ENCODE data around the gene FOXK1. TPM values are rescaled to one million over a fixed set of nuclear protein-coding genes. Genes with fewer than 3 reads are reported as not detected.
A peak's percentile ranks its signal among the peaks of the same experiment; 100 is the strongest.

FOXK1 gene
- total and polyA plus RNA-seq, 2 of the 13 experiments (the other 11 are each of a cell fraction or from before 2014, with no cell fraction given) = 4.6 to 8.8 TPM

GRCh38 chr7:4683884-4684565 is 1.9 kb downstream of the FOXK1 start (continued):
- TF ChIP-seq ZNF142 (CRISPR knock-in tag; IDR thresholded peaks at IDR 0.05) (no peak), LCORL (IDR thresholded peaks at IDR 0.05) (no peak), LCORL (CRISPR knock-in tag; IDR thresholded peaks at IDR 0.05) (peak; percentile 27; the same call in 1 of the 2 replicates), NR3C1 (CRISPR knock-in tag; IDR thresholded peaks at IDR 0.05) (no peak), KDM5B (CRISPR knock-in tag; IDR thresholded peaks at IDR 0.05; ENCODE audit: borderline replicate concordance) (0 out of 2 replicates have a peak, but pooled peaks have one; percentile 43), ZNF75D (CRISPR knock-in tag; IDR thresholded peaks at IDR 0.05; ENCODE audit: borderline replicate concordance) (no peak), FOXA1 (IDR thresholded peaks at IDR 0.05) (no peak), FOXA1 (CRISPR knock-in tag; IDR thresholded peaks at IDR 0.05) (no peak), ZNF776 (CRISPR knock-in tag; IDR thresholded peaks at IDR 0.05) (peak; percentile 3; the same call in 1 of the 2 replicates), RARA (CRISPR knock-in tag; IDR thresholded peaks at IDR 0.05) (0 out of 2 replicates have a peak, but pooled peaks have one; percentile 13), HES4 (CRISPR knock-in tag; IDR thresholded peaks at IDR 0.05; ENCODE audit: borderline replicate concordance) (no peak), ZBTB40 (IDR thresholded peaks at IDR 0.05) (no peak), ZBTB40 (CRISPR knock-in tag; IDR thresholded peaks at IDR 0.05) (no peak), ATRX (CRISPR knock-in tag; IDR thresholded peaks at IDR 0.05; ENCODE audit: borderline replicate concordance) (no peak)

Data from HepG2 (cell line).